Retinal pigment epithelial cell (primary cell): ENCODE data around the gene HDGF.

Experiments
- DNase-seq: peaks from one replicate; pipeline ENCODE4 v3.0.0-alpha.2; 2010; ENCODE audit warnings: low read depth
- H3K4me3 ChIP-seq: 2 replicates; pipeline ENCODE4 v1.5.1; 2011; ENCODE audit warnings: mild to moderate bottlenecking, low read length, control low read depth, moderate library complexity
- TF ChIP-seq, protein P1 (sequence below): conservative IDR thresholded peaks from 2 replicates; pipeline ENCODE4 v1.5.1; 2011; ENCODE audit warnings: low read depth, low read length, control low read depth, inconsistent platforms

Gene HDGF

DNA sequence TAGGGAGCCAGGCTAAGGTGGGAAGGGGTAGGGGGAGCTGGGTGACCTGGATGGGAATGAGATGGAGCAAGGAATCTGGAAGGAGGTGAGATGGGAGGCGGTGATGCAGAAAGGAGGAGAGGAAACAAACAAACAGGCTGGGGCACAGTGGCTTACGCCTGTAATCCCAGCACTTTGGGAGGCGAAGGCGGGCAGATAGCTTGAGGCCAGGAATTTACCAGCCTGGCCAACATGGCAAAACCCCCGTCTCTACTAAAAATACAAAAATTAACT lies 56.8 kb downstream of the HDGF start:
- TF ChIP-seq, protein P1, sequence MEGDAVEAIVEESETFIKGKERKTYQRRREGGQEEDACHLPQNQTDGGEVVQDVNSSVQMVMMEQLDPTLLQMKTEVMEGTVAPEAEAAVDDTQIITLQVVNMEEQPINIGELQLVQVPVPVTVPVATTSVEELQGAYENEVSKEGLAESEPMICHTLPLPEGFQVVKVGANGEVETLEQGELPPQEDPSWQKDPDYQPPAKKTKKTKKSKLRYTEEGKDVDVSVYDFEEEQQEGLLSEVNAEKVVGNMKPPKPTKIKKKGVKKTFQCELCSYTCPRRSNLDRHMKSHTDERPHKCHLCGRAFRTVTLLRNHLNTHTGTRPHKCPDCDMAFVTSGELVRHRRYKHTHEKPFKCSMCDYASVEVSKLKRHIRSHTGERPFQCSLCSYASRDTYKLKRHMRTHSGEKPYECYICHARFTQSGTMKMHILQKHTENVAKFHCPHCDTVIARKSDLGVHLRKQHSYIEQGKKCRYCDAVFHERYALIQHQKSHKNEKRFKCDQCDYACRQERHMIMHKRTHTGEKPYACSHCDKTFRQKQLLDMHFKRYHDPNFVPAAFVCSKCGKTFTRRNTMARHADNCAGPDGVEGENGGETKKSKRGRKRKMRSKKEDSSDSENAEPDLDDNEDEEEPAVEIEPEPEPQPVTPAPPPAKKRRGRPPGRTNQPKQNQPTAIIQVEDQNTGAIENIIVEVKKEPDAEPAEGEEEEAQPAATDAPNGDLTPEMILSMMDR, result no peak
- H3K4me3 ChIP-seq, result no peak overlapping the region
- no peak for DNase-seq

DNA sequence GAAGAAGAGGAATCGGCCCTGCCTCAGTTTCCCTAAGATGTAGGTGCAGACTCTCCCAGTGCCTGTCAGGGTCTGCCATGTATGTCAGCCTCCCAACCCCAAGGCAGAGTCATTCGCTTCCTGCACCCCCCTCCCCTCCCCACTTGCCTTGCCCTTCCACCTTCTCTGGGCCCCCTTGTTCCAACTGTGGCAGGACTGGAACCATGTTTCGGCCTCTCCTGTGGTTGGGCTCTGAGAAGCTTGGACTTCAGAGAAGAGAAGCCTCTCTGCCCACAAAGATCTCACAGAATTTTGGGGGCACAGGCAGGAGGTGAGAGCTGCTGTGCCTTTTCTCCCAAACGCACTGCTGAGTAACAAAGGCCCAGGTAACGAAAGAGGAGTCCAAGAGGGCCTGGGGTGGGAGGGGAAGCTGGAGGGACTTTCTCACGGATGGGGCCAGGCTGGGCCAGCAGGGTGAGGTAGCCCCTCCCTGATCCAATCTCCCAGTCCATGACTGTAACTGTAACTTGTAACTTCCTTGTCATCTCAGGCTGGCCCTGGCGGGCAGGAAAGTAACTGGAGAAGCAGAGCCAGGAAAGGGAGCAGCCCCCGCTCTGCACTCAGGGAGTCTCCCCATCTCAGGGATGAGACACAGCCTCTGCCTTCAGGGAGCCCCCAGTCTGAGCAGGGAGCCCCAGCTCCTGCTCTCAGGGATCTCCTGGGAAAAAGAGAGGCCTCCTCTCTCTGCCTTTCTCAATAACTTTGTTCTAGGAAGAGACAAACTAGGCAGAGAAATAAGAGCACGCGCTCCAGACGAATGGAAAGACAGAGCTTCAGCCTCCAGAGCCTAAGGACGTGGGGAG lies 57.4 kb downstream of the HDGF start:
- TF ChIP-seq, protein P1, result no peak
- DNase-seq, result no peak
- no peak overlapping the region for H3K4me3 ChIP-seq

DNA sequence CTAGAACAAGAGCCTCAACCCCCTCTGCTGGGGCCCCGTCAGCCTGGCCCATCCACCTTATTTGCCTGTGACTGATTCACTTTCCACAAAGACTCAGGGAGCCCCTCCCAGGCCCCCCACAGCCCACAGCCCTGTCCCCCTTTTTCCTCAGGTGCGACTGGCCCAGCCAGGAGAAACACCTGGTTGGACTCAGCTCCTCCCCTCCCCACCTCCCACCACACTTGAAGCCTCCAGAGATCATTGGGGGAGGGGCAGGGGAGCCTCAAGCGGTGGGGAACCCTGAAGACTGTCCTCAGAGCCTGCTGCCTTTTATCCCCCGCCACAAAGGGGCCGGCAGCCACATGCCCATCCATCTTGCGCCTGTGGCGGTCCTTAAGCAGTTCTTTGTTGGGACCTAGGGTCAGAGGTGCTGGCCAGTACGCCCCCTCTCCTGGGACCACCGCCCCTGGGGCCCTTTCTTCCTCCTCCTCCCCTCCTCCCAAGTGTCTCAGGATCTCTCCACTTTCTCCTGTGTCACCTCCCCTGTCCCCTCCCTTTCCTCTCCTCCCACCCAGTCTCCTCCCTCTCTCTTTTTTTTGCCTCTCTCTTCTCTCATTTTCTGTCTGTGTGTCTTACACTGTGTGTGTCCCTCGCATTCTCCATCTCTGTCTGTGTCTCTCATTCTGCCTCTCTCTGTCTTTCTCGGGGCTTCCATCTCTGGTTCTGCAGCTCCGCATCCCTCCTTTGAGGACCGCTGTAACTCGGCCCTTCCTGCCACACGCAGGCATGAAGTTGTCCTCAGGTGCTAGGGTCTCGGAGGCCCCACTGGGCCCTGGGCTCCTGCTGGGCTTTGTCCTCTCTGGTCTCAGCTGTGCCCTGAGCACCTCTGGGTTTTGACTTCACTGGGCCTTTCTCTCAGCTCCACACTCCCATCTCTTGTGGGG lies 58.3 kb downstream of the HDGF start:
- no peak for DNase-seq
- H3K4me3 ChIP-seq, result no peak overlapping the region
- TF ChIP-seq, protein P1, result no peak

DNA sequence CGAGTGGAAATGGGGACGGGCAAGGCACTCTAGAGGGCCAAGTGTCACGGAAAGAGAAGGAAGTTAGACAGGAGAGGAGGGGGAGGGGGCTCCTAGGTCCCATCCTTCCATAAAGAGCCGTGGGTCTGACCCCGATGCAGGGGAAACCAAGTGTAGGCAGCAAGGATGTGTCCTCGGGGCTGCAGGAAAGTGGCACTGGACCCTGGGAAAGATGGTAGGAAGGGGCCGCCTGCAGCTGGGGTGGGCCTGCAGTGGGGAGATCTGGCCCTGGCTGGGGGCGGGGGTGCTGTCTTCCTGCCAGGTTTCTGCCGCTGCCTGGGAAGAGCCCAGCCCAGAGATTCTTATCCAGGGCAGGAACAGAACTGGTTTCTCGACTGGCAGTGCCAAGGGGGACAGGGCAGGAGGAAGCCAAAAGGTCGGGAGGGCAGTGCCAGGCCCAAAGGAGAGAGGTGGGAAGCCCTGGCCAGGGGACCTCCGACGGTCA lies 59.0 kb downstream of the HDGF start:
- H3K4me3 ChIP-seq, result no peak overlapping the region
- TF ChIP-seq, protein P1, result no peak
- DNase-seq, result no peak
